ENCODE results near the gene NMT1. TPM values are rescaled to one million over a fixed set of nuclear protein-coding genes. Genes with fewer than 3 reads are reported as not detected.

The NMT1 gene
- total and polyA plus RNA-seq, 2 of the 13 experiments (the other 11 are each of a cell fraction or from before 2014, with no cell fraction given), result 75.7 to 142 TPM

GRCh38 chr17:45132572-45133463 is 71.7 kb downstream of the NMT1 start (continued):
- TF ChIP-seq ZNF318 (CRISPR knock-in tag; IDR thresholded peaks at IDR 0.05), result peak; percentile 81; the same call in 1 of the 2 replicates
- peak; percentile 38; the same call in 1 of the 2 replicates for TF ChIP-seq ZNF574 (CRISPR knock-in tag; IDR thresholded peaks at IDR 0.05)
- TF ChIP-seq ZNF652 (CRISPR knock-in tag; IDR thresholded peaks at IDR 0.05; ENCODE audit: borderline replicate concordance, low read depth), result no peak
- peak; percentile 61 for TF ChIP-seq ZBTB14 (CRISPR knock-in tag; IDR thresholded peaks at IDR 0.05)
- TF ChIP-seq ATM (IDR thresholded peaks at IDR 0.05; ENCODE audit: borderline replicate concordance), result no peak
- no peak for TF ChIP-seq GPN1 (CRISPR knock-in tag; IDR thresholded peaks at IDR 0.05; ENCODE audit: borderline replicate concordance)
- TF ChIP-seq FOSL1 (CRISPR knock-in tag; IDR thresholded peaks at IDR 0.05; ENCODE audit: borderline replicate concordance), result 0 out of 2 replicates have a peak, but pooled peaks have one; percentile 11
- TF ChIP-seq GATAD2A (CRISPR knock-in tag; IDR thresholded peaks at IDR 0.05), result peak; percentile 60
- peak; percentile 57; the same call in 1 of the 2 replicates for TF ChIP-seq SRY (CRISPR knock-in tag; IDR thresholded peaks at IDR 0.05)
- 0 out of 2 replicates have a peak, but pooled peaks have one; percentile 70 for TF ChIP-seq CSRNP1 (CRISPR knock-in tag; IDR thresholded peaks at IDR 0.05)
- TF ChIP-seq ZNF589 (CRISPR knock-in tag; conservative IDR thresholded peaks at IDR 0.05), result peak; percentile 64; the same call in 1 of the 2 replicates
- TF ChIP-seq ZNF639 (CRISPR knock-in tag; conservative IDR thresholded peaks at IDR 0.05), result no peak; the same call in 1 of the 2 replicates

Data from HepG2 (cell line).